LNCAP (cell line): ENCODE results near the gene FGFR2.

Experiments
- TF ChIP-seq, protein P1 (sequence below): fragments of 450-650 bp; IDR thresholded peaks from 2 replicates; pipeline ENCODE4 v1.5.1; 2017; ENCODE audit warnings: mild to moderate bottlenecking

Gene FGFR2

DNA sequence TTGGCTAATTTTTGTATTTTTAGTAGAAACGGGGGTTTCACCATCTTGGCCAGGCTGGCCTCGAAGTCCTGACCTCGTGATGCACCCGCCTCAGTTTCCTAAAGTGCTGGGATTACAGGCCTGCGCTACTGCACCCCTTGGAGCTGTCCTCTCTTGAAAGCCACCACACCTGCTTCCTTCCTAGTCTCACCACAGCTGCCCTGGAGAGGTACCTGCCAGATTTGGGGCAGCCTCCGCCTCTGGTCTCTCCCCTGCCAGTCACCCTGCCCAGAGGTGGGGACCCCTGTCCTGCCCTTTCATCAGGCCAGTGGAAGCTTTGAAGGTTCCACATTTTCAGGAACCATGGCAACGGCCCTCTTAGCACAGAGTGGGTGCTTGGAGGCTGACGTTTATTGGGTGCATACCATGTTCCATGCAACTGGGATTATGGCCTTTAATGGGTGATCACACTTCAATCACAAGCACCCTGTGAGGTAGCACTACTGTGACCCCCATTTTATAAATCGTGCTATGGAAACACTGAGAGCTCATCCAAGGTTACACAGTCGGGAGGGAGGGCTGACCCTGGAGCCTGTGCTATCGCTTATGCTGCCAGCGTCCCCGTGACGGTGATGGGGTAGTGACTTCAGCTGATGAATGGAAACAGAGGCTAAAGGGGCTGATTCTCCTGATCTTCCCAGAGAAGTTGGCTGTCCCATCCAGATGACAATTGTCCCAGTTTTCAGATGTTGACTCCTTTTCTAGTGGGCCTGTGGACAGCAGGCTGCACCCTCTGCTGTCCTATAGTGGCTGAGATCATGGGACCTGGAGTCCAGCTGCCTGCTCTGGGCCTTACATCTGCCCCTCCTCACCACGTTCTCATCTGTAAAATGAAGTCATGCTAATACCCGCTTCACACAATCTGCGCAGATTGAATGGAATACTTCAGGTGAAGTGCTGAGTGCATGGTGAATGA, 11.5 kb upstream of the FGFR2 start:
- TF ChIP-seq, protein P1, sequence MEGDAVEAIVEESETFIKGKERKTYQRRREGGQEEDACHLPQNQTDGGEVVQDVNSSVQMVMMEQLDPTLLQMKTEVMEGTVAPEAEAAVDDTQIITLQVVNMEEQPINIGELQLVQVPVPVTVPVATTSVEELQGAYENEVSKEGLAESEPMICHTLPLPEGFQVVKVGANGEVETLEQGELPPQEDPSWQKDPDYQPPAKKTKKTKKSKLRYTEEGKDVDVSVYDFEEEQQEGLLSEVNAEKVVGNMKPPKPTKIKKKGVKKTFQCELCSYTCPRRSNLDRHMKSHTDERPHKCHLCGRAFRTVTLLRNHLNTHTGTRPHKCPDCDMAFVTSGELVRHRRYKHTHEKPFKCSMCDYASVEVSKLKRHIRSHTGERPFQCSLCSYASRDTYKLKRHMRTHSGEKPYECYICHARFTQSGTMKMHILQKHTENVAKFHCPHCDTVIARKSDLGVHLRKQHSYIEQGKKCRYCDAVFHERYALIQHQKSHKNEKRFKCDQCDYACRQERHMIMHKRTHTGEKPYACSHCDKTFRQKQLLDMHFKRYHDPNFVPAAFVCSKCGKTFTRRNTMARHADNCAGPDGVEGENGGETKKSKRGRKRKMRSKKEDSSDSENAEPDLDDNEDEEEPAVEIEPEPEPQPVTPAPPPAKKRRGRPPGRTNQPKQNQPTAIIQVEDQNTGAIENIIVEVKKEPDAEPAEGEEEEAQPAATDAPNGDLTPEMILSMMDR, result no peak

DNA sequence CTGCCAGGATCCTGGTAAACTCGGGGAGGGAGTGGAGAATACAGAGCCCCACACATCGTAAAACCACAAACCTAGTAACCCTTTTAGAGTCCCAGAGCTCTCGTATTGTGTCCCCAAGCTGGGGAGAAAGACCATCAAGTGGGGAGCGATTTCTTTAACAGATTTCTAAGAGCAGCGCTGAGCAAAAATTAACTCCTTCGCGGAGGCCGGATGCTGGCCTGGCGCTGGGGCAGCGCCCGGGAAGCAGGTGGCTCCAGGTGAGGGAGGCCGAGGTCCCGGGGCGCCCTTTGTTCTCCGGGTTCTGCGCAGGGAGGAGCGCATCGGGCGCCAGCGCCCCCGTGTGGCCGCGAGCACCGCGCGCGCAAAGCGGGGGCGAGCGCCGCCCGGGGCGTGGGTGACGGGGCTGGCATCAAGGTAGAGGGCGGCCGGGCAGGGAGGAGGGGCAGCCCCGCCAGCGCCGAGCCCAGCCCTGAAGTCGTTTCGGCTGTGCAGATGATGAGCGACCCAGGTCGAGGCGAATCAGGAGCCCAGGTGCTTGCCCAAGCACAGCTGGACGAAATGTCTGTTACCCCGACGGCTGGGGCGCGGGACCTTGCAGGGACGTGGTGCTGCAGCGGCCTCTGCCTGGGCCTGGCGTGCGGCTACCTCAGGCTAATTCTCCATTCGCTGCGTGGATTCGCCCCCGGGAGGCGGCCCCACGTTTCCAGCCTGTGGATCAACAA, 10.4 kb upstream of the FGFR2 start:
- TF ChIP-seq, protein P1, result peak; percentile 97

DNA sequence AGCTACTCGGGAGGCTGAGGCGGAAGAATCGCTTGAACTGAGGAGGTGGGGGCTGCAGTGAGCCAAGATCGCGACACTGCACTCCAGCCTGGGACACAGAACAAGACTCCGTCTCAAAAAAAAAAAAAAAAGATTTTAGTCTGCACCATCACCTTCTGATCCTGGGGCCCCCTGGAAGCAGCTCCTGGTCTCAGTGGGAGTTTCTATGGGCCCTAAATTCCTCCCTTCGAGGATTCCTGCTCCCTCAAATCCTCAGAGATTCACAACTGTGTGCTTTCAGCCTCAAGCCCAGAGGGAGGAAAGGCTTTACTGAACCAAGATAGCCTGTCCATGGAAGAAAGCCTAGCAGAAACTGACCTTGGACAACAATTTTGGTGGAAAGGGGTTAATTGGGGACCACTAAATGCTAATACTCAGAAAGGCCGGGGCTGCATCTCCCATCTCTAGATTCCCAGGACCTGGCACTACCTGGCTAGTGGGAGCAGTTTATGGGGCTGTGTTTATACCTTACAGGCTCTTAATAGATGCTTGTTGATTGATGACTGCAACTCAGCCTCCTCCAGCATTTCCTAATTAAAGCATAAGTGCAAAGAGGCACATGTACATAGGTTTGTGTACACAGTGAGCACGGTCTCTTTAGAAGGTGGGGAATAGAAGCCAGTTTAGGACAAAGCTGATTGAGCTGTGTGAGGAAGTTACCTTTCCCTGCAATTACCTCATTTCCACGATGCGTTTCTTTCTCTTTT, 9.2 kb upstream of the FGFR2 start:
- TF ChIP-seq, protein P1, result no peak

DNA sequence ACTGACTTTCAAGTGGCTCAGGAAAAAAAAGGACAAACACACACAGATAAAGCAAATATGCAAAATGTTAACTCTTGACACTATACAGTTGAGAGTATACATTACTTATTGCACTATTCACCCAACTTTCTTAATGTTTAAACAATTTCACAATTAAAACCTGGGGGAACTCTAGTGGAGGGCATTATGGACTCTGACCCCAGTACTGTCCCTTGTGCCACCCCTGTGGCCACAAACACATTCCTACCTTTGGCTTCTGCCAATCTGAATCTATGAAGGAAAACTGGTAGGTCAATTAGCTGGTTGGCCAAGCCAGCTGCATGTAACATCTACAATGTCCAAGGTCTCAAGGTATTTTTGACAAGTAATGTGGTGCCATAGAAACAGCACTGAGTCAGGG, 7.5 kb upstream of the FGFR2 start:
- TF ChIP-seq, protein P1, result no peak

DNA sequence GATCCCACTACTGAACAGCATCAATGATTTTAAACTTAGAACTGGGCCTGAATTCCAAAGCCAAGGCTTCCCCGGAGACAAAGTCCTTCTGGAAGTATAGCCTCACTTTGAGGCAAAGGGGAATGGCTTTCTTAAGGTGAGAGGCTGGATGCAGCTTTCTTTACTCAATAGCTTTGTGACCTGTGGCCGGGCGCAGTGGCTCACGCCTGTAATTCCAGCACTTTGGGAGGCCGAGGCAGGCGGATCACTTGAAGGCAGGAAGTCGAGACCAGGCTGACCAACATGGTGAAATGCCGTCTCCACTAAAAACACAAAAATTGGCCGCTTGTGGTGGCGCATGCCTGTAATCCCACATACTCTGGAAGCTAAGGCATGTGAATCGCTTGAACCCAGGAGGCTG, 3.2 kb upstream of the FGFR2 start:
- TF ChIP-seq, protein P1, result no peak

DNA sequence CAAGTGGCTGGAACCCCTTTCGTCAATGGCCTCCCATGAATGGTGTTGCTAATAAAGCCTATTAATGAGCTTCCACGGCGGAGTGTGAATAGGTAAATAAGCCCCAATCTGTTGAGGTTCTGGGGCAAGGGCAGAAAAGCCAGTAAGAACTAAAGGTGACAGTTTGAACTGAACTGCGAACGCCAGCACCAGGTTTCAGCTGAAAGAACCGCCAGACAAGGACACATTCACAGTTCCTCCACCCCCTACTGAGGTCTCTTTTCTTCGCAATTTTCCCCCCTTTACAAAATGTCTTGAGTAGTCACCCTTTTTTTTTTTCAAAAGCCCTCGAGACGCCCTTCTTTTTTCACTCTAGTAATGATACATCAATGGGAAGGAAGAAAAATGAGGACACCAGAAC, 2.4 kb upstream of the FGFR2 start:
- TF ChIP-seq, protein P1, result no peak

DNA sequence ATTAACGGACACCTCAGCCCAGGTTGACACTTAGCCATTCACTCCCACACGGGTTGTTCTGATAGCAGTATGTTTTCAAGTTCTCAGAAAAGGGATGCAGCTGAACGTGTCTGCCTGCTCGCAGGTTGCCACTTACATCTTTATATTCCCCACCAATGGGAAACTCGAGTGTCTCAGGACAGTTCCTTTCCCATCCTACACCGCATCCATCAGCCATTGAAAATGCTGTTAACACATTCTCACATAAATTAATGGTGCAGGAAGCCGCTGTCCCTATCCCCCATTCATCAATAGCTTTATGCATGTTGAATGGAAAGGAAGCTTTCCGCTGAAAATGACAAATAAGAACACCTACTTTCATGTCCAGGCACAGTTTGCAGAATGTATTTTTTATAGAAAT, 1.7 kb upstream of the FGFR2 start:
- TF ChIP-seq, protein P1, result no peak
